K562 (cell line): ENCODE data around the gene SCN8A. TPM values are rescaled to one million over a fixed set of nuclear protein-coding genes. Genes with fewer than 3 reads are reported as not detected.

Source experiments
- ATAC-seq: fragments of 200-7000 bp; cut with Tn5 transposase; 3 replicates; pipeline ENCODE4 v1.9.1; 2020; ENCODE audit warnings: moderate library complexity
- BruUV-seq: library from RNA; stranded (reverse); fragments of 400-500 nt; replicated peaks from 2 replicates; lab custom pipeline; 2021; lab: Mats Ljungman, UMichigan
- CTCF ChIA-PET: fragments of 300-600 bp; formaldehyde crosslinking; extraction: SDS; loops from one replicate; lab custom pipeline; 2021; ENCODE audit warnings: low intra/inter-chr PET ratio; lab: Yijun Ruan, JAX
- POLR2A ChIA-PET: fragments of 300-600, 350-650 bp; sonication (Branson Sonifier 250); formaldehyde crosslinking; extraction: SDS; loops from one replicate; lab custom pipeline; 2021; ENCODE audit warnings: antibody characterized with exemption, inconsistent platforms; lab: Yijun Ruan, JAX
- DNase-seq, 4 experiments: peaks; one replicate each; pipeline versions ENCODE4 v3.0.0 to v3.0.0-alpha.2; 2011 to 2018; ENCODE audit warnings: low spot score in 3 of 4, mixed read lengths in 3 of 4; ENCODE audit errors: extremely low read depth in 1 of 4
- FAIRE-seq: peaks from 2 replicates; lab custom pipeline; 2011; peaks lifted over from hg19 to GRCh38; lab: Jason Lieb, UNC
- H2AFZ ChIP-seq: 2 replicates; pipeline ENCODE4 v1.6.0; 2011; ENCODE audit warnings: low read depth, low read length, control low read depth, inconsistent platforms
- H3K27ac ChIP-seq: fragments of 200-600 bp; 3 replicates; pipeline ENCODE4 v1.8.0; 2011; ENCODE audit warnings: low read depth, mild to moderate bottlenecking, control low read depth, inconsistent platforms, low read length, moderate library complexity, mixed read lengths; ENCODE audit errors: extremely low read depth
- H3K27me3 ChIP-seq, 2 experiments: fragments of 300-600 bp in 1 of 2; 2 replicates in 1 of 2; 3 replicates in 1 of 2; pipeline versions ENCODE4 v1.6.0 to v1.8.0; 2011; ENCODE audit warnings: inconsistent platforms in 2 of 2, low read length in 2 of 2, mild to moderate bottlenecking in 1 of 2, mixed read lengths in 1 of 2, moderate library complexity in 1 of 2; ENCODE audit not compliant: control insufficient read depth in 2 of 2, insufficient read depth in 2 of 2
- H3K36me3 ChIP-seq: fragments of 300-600 bp; 3 replicates; pipeline ENCODE4 v1.8.0; 2011; ENCODE audit warnings: mild to moderate bottlenecking, low read length, inconsistent platforms; ENCODE audit not compliant: control insufficient read depth, insufficient read depth
- H3K4me1 ChIP-seq, 2 experiments: fragments of 200-600 bp in 1 of 2; replicated peaks in 1 of 2; 2 replicates in 1 of 2; 3 replicates in 1 of 2; pipeline versions ENCODE4 v1.5.1 to v1.8.0; 2011; ENCODE audit warnings: inconsistent platforms in 2 of 2, low read length in 2 of 2, mild to moderate bottlenecking in 1 of 2, mixed read lengths in 1 of 2, moderate library complexity in 1 of 2; ENCODE audit not compliant: control insufficient read depth in 2 of 2, insufficient read depth in 2 of 2
- H3K4me2 ChIP-seq: 2 replicates; pipeline ENCODE4 v1.6.1; 2011; ENCODE audit warnings: low read length, control low read depth, inconsistent platforms, mixed read lengths; ENCODE audit not compliant: insufficient read depth
- H3K4me3 ChIP-seq: fragments of 200-600 bp; sonication (generic), shearing (Covaris generic); 2 replicates; pipeline ENCODE4 v1.5.1; 2016; ENCODE audit warnings: control low read depth, inconsistent platforms
- H3K79me2 ChIP-seq: fragments of 200-600 bp; 3 replicates; pipeline ENCODE4 v1.8.0; 2011; ENCODE audit warnings: low read length, inconsistent platforms; ENCODE audit not compliant: control insufficient read depth, insufficient read depth
- H3K9ac ChIP-seq, 2 experiments: 2 replicates each; pipeline versions ENCODE4 v1.6.0 to v1.6.1; 2011; ENCODE audit warnings: low read depth in 2 of 2, low read length in 2 of 2, control low read depth in 1 of 2, inconsistent platforms in 1 of 2, mild to moderate bottlenecking in 1 of 2, mixed read lengths in 1 of 2; ENCODE audit not compliant: insufficient read depth in 1 of 2
- H3K9me1 ChIP-seq: one replicate; pipeline ENCODE4 v1.6.0; 2011; ENCODE audit warnings: inconsistent platforms, mild to moderate bottlenecking, low read length, moderate library complexity; ENCODE audit not compliant: control insufficient read depth, insufficient read depth
- H3K9me3 ChIP-seq: replicated peaks from 2 replicates; pipeline ENCODE4 v1.5.1; 2011; ENCODE audit warnings: low read depth, low read length, inconsistent platforms; ENCODE audit not compliant: control insufficient read depth, insufficient read depth
- H4K20me1 ChIP-seq: replicated peaks from 2 replicates; pipeline ENCODE4 v1.6.1; 2011; ENCODE audit warnings: low read length, inconsistent platforms, mixed read lengths; ENCODE audit not compliant: control insufficient read depth, insufficient read depth
- HINFP ChIP-seq: fragments of 450-650 bp; conservative IDR thresholded peaks from 2 replicates; pipeline ENCODE4 v1.6.1; 2016; ENCODE audit warnings: missing genetic modification characterization, low read depth, mild to moderate bottlenecking, control low read depth, missing compliant biosample characterization
- MED1 ChIP-seq: sonication (generic); formaldehyde crosslinking; IDR thresholded peaks from 2 replicates; pipeline ENCODE4 v1.8.1; 2023; ENCODE audit warnings: missing genetic modification reagents, borderline replicate concordance
- NR2C2 ChIP-seq, 2 experiments: fragments of 200-800 bp in 1 of 2; sonication (Bioruptor generic) in 1 of 2; sonication (generic) in 1 of 2; formaldehyde crosslinking in 1 of 2; IDR thresholded peaks; 2 replicates each; pipeline versions ENCODE4 v1.6.1 to v1.8.0; 2016 to 2022; ENCODE audit warnings: mild to moderate bottlenecking in 1 of 2, missing compliant biosample characterization in 1 of 2, missing genetic modification characterization in 1 of 2, missing genetic modification reagents in 1 of 2
- POLR2AphosphoS2 ChIP-seq: IDR thresholded peaks from 2 replicates; pipeline ENCODE4 v1.6.1; 2012; ENCODE audit warnings: low read length, improper control_type of control experiment
- RNF219 ChIP-seq: fragments of 250-450 bp; sonication (Bioruptor Pico); IDR thresholded peaks from 2 replicates; pipeline ENCODE4 v1.5.0; 2022; ENCODE audit warnings: mild to moderate bottlenecking
- SNIP1 ChIP-seq: fragments of 450-650 bp; IDR thresholded peaks from 2 replicates; pipeline ENCODE4 v1.7.1; 2017; ENCODE audit warnings: low read depth, mild to moderate bottlenecking
- ZNF24 ChIP-seq: fragments of 450-650 bp; IDR thresholded peaks from 2 replicates; pipeline ENCODE4 v1.6.1; 2016
- WGBS: fragments of 100-300 bp; shearing (Covaris generic); methylation state at CpG from one replicate; pipeline ENCODE4 v1.1.6; 2016; ENCODE audit warnings: low coverage, mixed read lengths; ENCODE audit not compliant: insufficient coverage; ENCODE audit errors: missing lambda C conversion rate; 5-methylcytosine and 5-hydroxymethylcytosine counted together
- in situ Hi-C: fragments of 300-500 bp; cut with MboI; formaldehyde crosslinking; loops from 4 replicates; pipeline ENCODE4 v1.15.0; 2018; ENCODE audit warnings: inconsistent platforms, mixed read lengths
- intact Hi-C: fragments of 100-400 bp; cut with micrococcal nuclease; formaldehyde crosslinking; loops from 2 replicates; pipeline ENCODE4 v1.14.2; 2022
- polyA plus RNA-seq, 8 experiments: library from polyadenylated mRNA; depleted of rRNA in 4 of 8; stranded (reverse) in 5 of 8; unstranded in 3 of 8; fragments of >200 nt; fragmentation: Nextera tagmentation in 2 of 8; fragmentation: Illumina TruSeq in 1 of 8; extraction: Ambion mirVana in 2 of 8; extraction: Trizol in 1 of 8; gene quantifications; 2 replicates each; pipeline versions ENCODE4 v1.2.1 to v1.2.3, GENCODE V29; 2011 to 2014; ENCODE audit warnings: inconsistent platforms in 1 of 8, missing spikeins in 1 of 8
- total RNA-seq, 7 experiments: library from RNA; depleted of rRNA in 6 of 7; stranded (reverse); fragments of >200 nt in 6 of 7; fragmentation: Illumina TruSeq in 2 of 7; extraction: Trizol in 2 of 7; gene quantifications; 2 replicates each; pipeline versions ENCODE4 v1.2.1 to v1.2.3, GENCODE V29; 2011 to 2021; ENCODE audit warnings: low replicate concordance in 1 of 7

The SCN8A gene
- total and polyA plus RNA-seq, 9 of the 15 experiments (the other 6 are each of a cell fraction or from before 2014, with no cell fraction given), result 0.03 to 0.29 (median 0.15) TPM; not detected in 1

GRCh38 chr12:51840966-51841365, 249.9 kb downstream of the SCN8A start:
- intact Hi-C loops, result no loop called here
- ATAC-seq, result no peak
- H3K27me3 ChIP-seq, result peaks cover 29 to 92% of the 10 kb centered on the region in 2 experiments; a peak in 4 of 5 replicates
- TF ChIP-seq HINFP (no peak), NR2C2 (CRISPR knock-in tag; IDR thresholded peaks at IDR 0.05) (no peak), NR2C2 (tag; IDR thresholded peaks at IDR 0.05) (no peak), POLR2AphosphoS2 (no peak), ZNF24 (no peak), MED1 (no peak), RNF219 (no peak), SNIP1 (no peak)
- TF ChIP-seq, all 486 proteins: peak for 0
- WGBS, result 2% methylated on average over 6 of the region's 6 CpGs
- Histone ChIP-seq H3K4me2 (no peak overlapping the region), H3K4me1 (no peaks in the 10 kb centered on the region), H3K9me3 (no peaks in the 10 kb centered on the region), H3K9me1 (no peaks in the 10 kb centered on the region), H3K9ac (no peak overlapping the region), H4K20me1 (no peaks in the 10 kb centered on the region), H2AFZ (no peak overlapping the region), H3K27ac (no peak overlapping the region), H3K4me3 (no peak overlapping the region), H3K79me2 (no peaks in the 10 kb centered on the region), H3K36me3 (no peaks in the 10 kb centered on the region)
- BruUV-seq, result no TSS peak
- ChIA-PET CTCF (no interaction called here), POLR2A (interaction anchor here (1.0 to 1.5 kb wide), 2 partner anchors 10 to 94 kb away, joined by 4 to 7 read pairs; no protein-coding TSS in a partner anchor)
- FAIRE-seq, result no peak
- no peak for DNase-seq
- in situ Hi-C loops, result no loop called here
